ENCODE data around the gene AADACL4. TPM values are rescaled to one million over a fixed set of nuclear protein-coding genes. Genes with fewer than 3 reads are reported as not detected.

The AADACL4 gene
- total and polyA plus RNA-seq, 2 of the 8 experiments (the other 6 are each of a cell fraction or from before 2014, with no cell fraction given): 0.08 TPM; not detected in 1

DNA sequence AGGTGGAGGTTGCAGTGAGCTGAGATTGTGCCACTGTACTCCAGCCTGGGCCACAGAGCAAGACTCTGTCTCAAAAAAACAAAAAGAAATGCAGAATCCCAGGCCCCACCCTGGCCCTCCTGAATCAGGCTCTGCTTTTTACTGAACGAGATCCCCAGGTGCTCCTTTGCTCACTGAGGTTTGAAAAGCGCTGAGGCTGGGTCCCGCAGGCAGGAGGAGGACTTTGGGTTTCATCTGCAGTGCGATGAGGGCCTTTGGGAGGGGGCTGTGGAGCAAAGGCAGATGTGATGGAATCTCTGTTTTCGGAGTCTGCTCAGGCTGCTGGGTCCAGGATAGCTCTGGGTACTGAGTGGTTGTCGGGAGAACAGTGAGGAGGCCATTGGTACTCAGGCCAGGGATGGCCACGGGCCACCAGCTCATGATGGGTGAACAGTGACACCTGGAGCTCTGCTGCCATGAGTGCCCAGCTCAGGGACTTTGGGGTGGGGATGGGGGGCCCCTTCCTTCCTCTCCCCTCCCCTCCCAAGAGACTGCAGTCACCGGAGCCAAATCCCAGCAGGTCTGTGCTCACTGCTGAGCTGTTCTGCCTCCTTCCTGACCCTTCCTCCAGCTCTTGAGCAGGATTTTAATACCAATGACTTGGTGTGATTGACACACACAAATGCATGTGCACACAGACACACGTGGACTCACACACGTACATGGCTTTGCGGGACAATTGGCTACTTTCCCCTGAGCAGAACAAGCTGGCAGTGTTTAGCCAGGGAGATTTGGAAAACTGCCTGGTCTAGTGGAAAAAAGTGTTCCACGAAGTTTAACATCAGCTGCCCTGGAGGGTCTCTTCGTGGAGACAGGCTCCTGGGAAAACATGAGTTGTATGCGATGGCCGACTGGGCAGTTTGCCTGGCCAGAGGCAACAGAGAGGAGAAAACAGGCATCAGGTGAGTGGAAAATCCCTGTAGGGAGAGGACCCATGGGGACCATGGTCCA, 22.2 kb upstream of the AADACL4 start (continued):
- TF ChIP-seq TEAD4 (IDR thresholded peaks at IDR 0.05; ENCODE audit: low read depth, low read length): no peak
- no peak for TF ChIP-seq SP4 (IDR thresholded peaks at IDR 0.05; ENCODE audit: low read length)
- TF ChIP-seq MAFK (IDR thresholded peaks at IDR 0.05; ENCODE audit: low read depth, low read length): no peak
- no peak for TF ChIP-seq CHD1 (IDR thresholded peaks at IDR 0.05; ENCODE audit: low read depth, low read length)
- no peak for TF ChIP-seq RNF2 (IDR thresholded peaks at IDR 0.05; ENCODE audit: borderline replicate concordance, low read depth, low read length, missing control alignments, poor library complexity, severe bottlenecking)
- TF ChIP-seq TAF1 (IDR thresholded peaks at IDR 0.05; ENCODE audit: low read depth, low read length): no peak
- TF ChIP-seq RAD21 (IDR thresholded peaks at IDR 0.05 in 1 of 2, conservative IDR thresholded peaks at IDR 0.05 in 1 of 2; ENCODE audit: low read depth in 2 of 2, low read length in 2 of 2): no peak
- TF ChIP-seq, protein P1, sequence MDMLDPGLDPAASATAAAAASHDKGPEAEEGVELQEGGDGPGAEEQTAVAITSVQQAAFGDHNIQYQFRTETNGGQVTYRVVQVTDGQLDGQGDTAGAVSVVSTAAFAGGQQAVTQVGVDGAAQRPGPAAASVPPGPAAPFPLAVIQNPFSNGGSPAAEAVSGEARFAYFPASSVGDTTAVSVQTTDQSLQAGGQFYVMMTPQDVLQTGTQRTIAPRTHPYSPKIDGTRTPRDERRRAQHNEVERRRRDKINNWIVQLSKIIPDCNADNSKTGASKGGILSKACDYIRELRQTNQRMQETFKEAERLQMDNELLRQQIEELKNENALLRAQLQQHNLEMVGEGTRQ (IDR thresholded peaks at IDR 0.05; ENCODE audit: low read length): no peak

All from H1 (cell line).